Lower leg skin (tissue), 3 donors: ENCODE measurements around the gene CSPG5.

ENCODE experiments used
- POLR2A ChIP-seq, 2 donors: fragments of 450-650 bp; IDR thresholded peaks; one replicate each; pipeline ENCODE4 v1.6.1; 2016 to 2017; ENCODE audit warnings: antibody characterized with exemption in 2 of 2, mild to moderate bottlenecking in 1 of 2, moderate library complexity in 1 of 2
- TF ChIP-seq, protein P1 (sequence below), 3 donors: fragments of 450-650 bp; IDR thresholded peaks; one replicate each; pipeline ENCODE4 v1.5.1; 2016; ENCODE audit warnings: antibody characterized with exemption in 3 of 3, mild to moderate bottlenecking in 3 of 3, moderate library complexity in 2 of 3

DNA sequence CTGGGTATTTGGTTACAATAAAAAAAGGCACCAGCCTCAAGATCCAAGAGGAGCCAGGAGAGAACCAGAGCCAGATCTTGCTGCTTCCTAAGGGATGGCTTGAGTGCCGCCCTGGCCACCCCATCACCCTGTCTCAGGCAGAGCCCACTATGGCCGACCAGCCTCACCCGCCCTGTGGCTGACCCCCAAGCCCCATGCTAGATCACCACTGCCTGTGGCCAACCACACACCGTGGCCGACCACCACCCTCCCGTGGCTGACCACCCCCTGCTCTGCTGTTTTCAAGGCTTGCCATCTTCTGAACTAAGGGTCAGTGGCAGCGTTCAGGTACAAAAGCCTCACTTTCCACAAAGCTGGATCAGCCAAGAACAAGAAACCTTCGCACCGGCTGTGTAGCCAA lies 12.0 kb downstream of the CSPG5 start:
- TF ChIP-seq, protein P1, sequence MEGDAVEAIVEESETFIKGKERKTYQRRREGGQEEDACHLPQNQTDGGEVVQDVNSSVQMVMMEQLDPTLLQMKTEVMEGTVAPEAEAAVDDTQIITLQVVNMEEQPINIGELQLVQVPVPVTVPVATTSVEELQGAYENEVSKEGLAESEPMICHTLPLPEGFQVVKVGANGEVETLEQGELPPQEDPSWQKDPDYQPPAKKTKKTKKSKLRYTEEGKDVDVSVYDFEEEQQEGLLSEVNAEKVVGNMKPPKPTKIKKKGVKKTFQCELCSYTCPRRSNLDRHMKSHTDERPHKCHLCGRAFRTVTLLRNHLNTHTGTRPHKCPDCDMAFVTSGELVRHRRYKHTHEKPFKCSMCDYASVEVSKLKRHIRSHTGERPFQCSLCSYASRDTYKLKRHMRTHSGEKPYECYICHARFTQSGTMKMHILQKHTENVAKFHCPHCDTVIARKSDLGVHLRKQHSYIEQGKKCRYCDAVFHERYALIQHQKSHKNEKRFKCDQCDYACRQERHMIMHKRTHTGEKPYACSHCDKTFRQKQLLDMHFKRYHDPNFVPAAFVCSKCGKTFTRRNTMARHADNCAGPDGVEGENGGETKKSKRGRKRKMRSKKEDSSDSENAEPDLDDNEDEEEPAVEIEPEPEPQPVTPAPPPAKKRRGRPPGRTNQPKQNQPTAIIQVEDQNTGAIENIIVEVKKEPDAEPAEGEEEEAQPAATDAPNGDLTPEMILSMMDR (IDR thresholded peaks at IDR 0.05) = no peak
- no peak for TF ChIP-seq POLR2A (IDR thresholded peaks at IDR 0.05)
